K562 (cell line): Measurements from ENCODE around the gene ADAMTS2. TPM values are rescaled to one million over a fixed set of nuclear protein-coding genes. Genes with fewer than 3 reads are reported as not detected.

Source experiments
- ATAC-seq: fragments of 200-7000 bp; cut with Tn5 transposase; 3 replicates; pipeline ENCODE4 v1.9.1; 2020; ENCODE audit warnings: moderate library complexity
- BruUV-seq: library from RNA; stranded (reverse); fragments of 400-500 nt; replicated peaks from 2 replicates; lab custom pipeline; 2021; lab: Mats Ljungman, UMichigan
- CTCF ChIA-PET: fragments of 300-600 bp; formaldehyde crosslinking; extraction: SDS; loops from one replicate; lab custom pipeline; 2021; ENCODE audit warnings: low intra/inter-chr PET ratio; lab: Yijun Ruan, JAX
- POLR2A ChIA-PET: fragments of 300-600, 350-650 bp; sonication (Branson Sonifier 250); formaldehyde crosslinking; extraction: SDS; loops from one replicate; lab custom pipeline; 2021; ENCODE audit warnings: antibody characterized with exemption, inconsistent platforms; lab: Yijun Ruan, JAX
- DNase-seq, 4 experiments: peaks; one replicate each; pipeline versions ENCODE4 v3.0.0 to v3.0.0-alpha.2; 2011 to 2018; ENCODE audit warnings: low spot score in 3 of 4, mixed read lengths in 3 of 4; ENCODE audit errors: extremely low read depth in 1 of 4
- FAIRE-seq: peaks from 2 replicates; lab custom pipeline; 2011; peaks lifted over from hg19 to GRCh38; lab: Jason Lieb, UNC
- H2AFZ ChIP-seq: 2 replicates; pipeline ENCODE4 v1.6.0; 2011; ENCODE audit warnings: low read depth, low read length, control low read depth, inconsistent platforms
- H3K27ac ChIP-seq: fragments of 200-600 bp; 3 replicates; pipeline ENCODE4 v1.8.0; 2011; ENCODE audit warnings: low read depth, mild to moderate bottlenecking, control low read depth, inconsistent platforms, low read length, moderate library complexity, mixed read lengths; ENCODE audit errors: extremely low read depth
- H3K27me3 ChIP-seq, 2 experiments: fragments of 300-600 bp in 1 of 2; 2 replicates in 1 of 2; 3 replicates in 1 of 2; pipeline versions ENCODE4 v1.6.0 to v1.8.0; 2011; ENCODE audit warnings: inconsistent platforms in 2 of 2, low read length in 2 of 2, mild to moderate bottlenecking in 1 of 2, mixed read lengths in 1 of 2, moderate library complexity in 1 of 2; ENCODE audit not compliant: control insufficient read depth in 2 of 2, insufficient read depth in 2 of 2
- H3K36me3 ChIP-seq: fragments of 300-600 bp; 3 replicates; pipeline ENCODE4 v1.8.0; 2011; ENCODE audit warnings: mild to moderate bottlenecking, low read length, inconsistent platforms; ENCODE audit not compliant: control insufficient read depth, insufficient read depth
- H3K4me1 ChIP-seq, 2 experiments: fragments of 200-600 bp in 1 of 2; replicated peaks in 1 of 2; 2 replicates in 1 of 2; 3 replicates in 1 of 2; pipeline versions ENCODE4 v1.5.1 to v1.8.0; 2011; ENCODE audit warnings: inconsistent platforms in 2 of 2, low read length in 2 of 2, mild to moderate bottlenecking in 1 of 2, mixed read lengths in 1 of 2, moderate library complexity in 1 of 2; ENCODE audit not compliant: control insufficient read depth in 2 of 2, insufficient read depth in 2 of 2
- H3K4me2 ChIP-seq: 2 replicates; pipeline ENCODE4 v1.6.1; 2011; ENCODE audit warnings: low read length, control low read depth, inconsistent platforms, mixed read lengths; ENCODE audit not compliant: insufficient read depth
- H3K4me3 ChIP-seq: fragments of 200-600 bp; sonication (generic), shearing (Covaris generic); 2 replicates; pipeline ENCODE4 v1.5.1; 2016; ENCODE audit warnings: control low read depth, inconsistent platforms
- H3K79me2 ChIP-seq: fragments of 200-600 bp; 3 replicates; pipeline ENCODE4 v1.8.0; 2011; ENCODE audit warnings: low read length, inconsistent platforms; ENCODE audit not compliant: control insufficient read depth, insufficient read depth
- H3K9ac ChIP-seq, 2 experiments: 2 replicates each; pipeline versions ENCODE4 v1.6.0 to v1.6.1; 2011; ENCODE audit warnings: low read depth in 2 of 2, low read length in 2 of 2, control low read depth in 1 of 2, inconsistent platforms in 1 of 2, mild to moderate bottlenecking in 1 of 2, mixed read lengths in 1 of 2; ENCODE audit not compliant: insufficient read depth in 1 of 2
- H3K9me1 ChIP-seq: one replicate; pipeline ENCODE4 v1.6.0; 2011; ENCODE audit warnings: inconsistent platforms, mild to moderate bottlenecking, low read length, moderate library complexity; ENCODE audit not compliant: control insufficient read depth, insufficient read depth
- H3K9me3 ChIP-seq: replicated peaks from 2 replicates; pipeline ENCODE4 v1.5.1; 2011; ENCODE audit warnings: low read depth, low read length, inconsistent platforms; ENCODE audit not compliant: control insufficient read depth, insufficient read depth
- H4K20me1 ChIP-seq: replicated peaks from 2 replicates; pipeline ENCODE4 v1.6.1; 2011; ENCODE audit warnings: low read length, inconsistent platforms, mixed read lengths; ENCODE audit not compliant: control insufficient read depth, insufficient read depth
- CCAR2 ChIP-seq: fragments of 200-400 bp; formaldehyde crosslinking; IDR thresholded peaks from 2 replicates; pipeline ENCODE4 v1.6.1; 2017; ENCODE audit warnings: mild to moderate bottlenecking, low read depth, low read length
- E2F3 ChIP-seq: fragments of 250-450 bp; sonication (Bioruptor Pico); IDR thresholded peaks from 2 replicates; pipeline ENCODE4 v1.4.0; 2020; ENCODE audit warnings: mild to moderate bottlenecking
- HMG20B ChIP-seq: fragments of 250-450 bp; sonication (Bioruptor Pico); IDR thresholded peaks from 2 replicates; pipeline ENCODE4 v1.5.0; 2021; ENCODE audit warnings: mild to moderate bottlenecking
- KDM5B ChIP-seq: fragments of 200-600 bp; sonication (generic); IDR thresholded peaks from 2 replicates; pipeline ENCODE4 v1.6.1; 2012; ENCODE audit warnings: low read depth, mild to moderate bottlenecking, moderate library complexity, low read length, control low read depth, inconsistent platforms; ENCODE audit not compliant: insufficient replicate concordance
- PHF21A ChIP-seq: fragments of 450-650 bp; IDR thresholded peaks from 2 replicates; pipeline ENCODE4 v1.6.1; 2017; ENCODE audit warnings: low read depth, borderline replicate concordance
- PTBP1 ChIP-seq: fragments of 200-400 bp; formaldehyde crosslinking; IDR thresholded peaks from 2 replicates; pipeline ENCODE4 v1.6.1; 2017; ENCODE audit warnings: low read depth, low read length
- TAF7 ChIP-seq: fragments of 450-650 bp; IDR thresholded peaks from 2 replicates; pipeline ENCODE4 v1.6.1; 2016; ENCODE audit warnings: missing genetic modification characterization, missing compliant biosample characterization
- TBL1XR1 ChIP-seq, 2 experiments: IDR thresholded peaks; 2 replicates each; pipeline ENCODE4 v1.6.1; 2012; ENCODE audit warnings: improper control_type of control experiment in 2 of 2, low read length in 2 of 2, mild to moderate bottlenecking in 1 of 2
- TRIM24 ChIP-seq, 2 experiments: fragments of 450-650 bp; IDR thresholded peaks; 2 replicates each; pipeline ENCODE4 v1.6.1; 2016
- YY1 ChIP-seq, 3 experiments: IDR thresholded peaks; 2 replicates each; pipeline ENCODE4 v1.6.1; 2011; ENCODE audit warnings: low read length in 2 of 3, mild to moderate bottlenecking in 2 of 3, moderate library complexity in 2 of 3, borderline replicate concordance in 1 of 3, control low read depth in 1 of 3, low read depth in 1 of 3; ENCODE audit not compliant: insufficient read depth in 3 of 3, insufficient replicate concordance in 2 of 3, control insufficient read depth in 1 of 3, insufficient read length in 1 of 3; ENCODE audit errors: extremely low read depth in 1 of 3
- ZC3H4 ChIP-seq: sonication (generic); formaldehyde crosslinking; IDR thresholded peaks from 2 replicates; pipeline ENCODE4 v1.9.0; 2021; ENCODE audit warnings: missing genetic modification reagents, borderline replicate concordance
- ZNF224 ChIP-seq: sonication (generic); formaldehyde crosslinking; IDR thresholded peaks from 2 replicates; pipeline ENCODE4 v1.8.0; 2022; ENCODE audit warnings: mild to moderate bottlenecking, missing genetic modification reagents
- ZNF263 ChIP-seq: sonication (generic); formaldehyde crosslinking; IDR thresholded peaks from 2 replicates; pipeline ENCODE4 v1.8.0; 2022; ENCODE audit warnings: mild to moderate bottlenecking, missing genetic modification reagents, borderline replicate concordance
- WGBS: fragments of 100-300 bp; shearing (Covaris generic); methylation state at CpG from one replicate; pipeline ENCODE4 v1.1.6; 2016; ENCODE audit warnings: low coverage, mixed read lengths; ENCODE audit not compliant: insufficient coverage; ENCODE audit errors: missing lambda C conversion rate; 5-methylcytosine and 5-hydroxymethylcytosine counted together
- in situ Hi-C: fragments of 300-500 bp; cut with MboI; formaldehyde crosslinking; loops from 4 replicates; pipeline ENCODE4 v1.15.0; 2018; ENCODE audit warnings: inconsistent platforms, mixed read lengths
- intact Hi-C: fragments of 100-400 bp; cut with micrococcal nuclease; formaldehyde crosslinking; loops from 2 replicates; pipeline ENCODE4 v1.14.2; 2022
- polyA plus RNA-seq, 8 experiments: library from polyadenylated mRNA; depleted of rRNA in 4 of 8; stranded (reverse) in 5 of 8; unstranded in 3 of 8; fragments of >200 nt; fragmentation: Nextera tagmentation in 2 of 8; fragmentation: Illumina TruSeq in 1 of 8; extraction: Ambion mirVana in 2 of 8; extraction: Trizol in 1 of 8; gene quantifications; 2 replicates each; pipeline versions ENCODE4 v1.2.1 to v1.2.3, GENCODE V29; 2011 to 2014; ENCODE audit warnings: inconsistent platforms in 1 of 8, missing spikeins in 1 of 8
- total RNA-seq, 7 experiments: library from RNA; depleted of rRNA in 6 of 7; stranded (reverse); fragments of >200 nt in 6 of 7; fragmentation: Illumina TruSeq in 2 of 7; extraction: Trizol in 2 of 7; gene quantifications; 2 replicates each; pipeline versions ENCODE4 v1.2.1 to v1.2.3, GENCODE V29; 2011 to 2021; ENCODE audit warnings: low replicate concordance in 1 of 7
- TF ChIP-seq, protein P1 (sequence below): sonication (generic); formaldehyde crosslinking; IDR thresholded peaks from 2 replicates; pipeline ENCODE4 v1.8.0; 2022; ENCODE audit warnings: mild to moderate bottlenecking, missing genetic modification reagents
- TF ChIP-seq, protein P2 (sequence below): sonication (generic); formaldehyde crosslinking; IDR thresholded peaks from 2 replicates; pipeline ENCODE4 v1.8.1; 2022; ENCODE audit warnings: missing genetic modification reagents
- TF ChIP-seq, protein P3 (sequence below): sonication (generic); IDR thresholded peaks from 2 replicates; pipeline ENCODE4 v1.6.1; 2016

ADAMTS2 gene
- total and polyA plus RNA-seq, 9 of the 15 experiments (the other 6 are each of a cell fraction or from before 2014, with no cell fraction given): not detected

DNA sequence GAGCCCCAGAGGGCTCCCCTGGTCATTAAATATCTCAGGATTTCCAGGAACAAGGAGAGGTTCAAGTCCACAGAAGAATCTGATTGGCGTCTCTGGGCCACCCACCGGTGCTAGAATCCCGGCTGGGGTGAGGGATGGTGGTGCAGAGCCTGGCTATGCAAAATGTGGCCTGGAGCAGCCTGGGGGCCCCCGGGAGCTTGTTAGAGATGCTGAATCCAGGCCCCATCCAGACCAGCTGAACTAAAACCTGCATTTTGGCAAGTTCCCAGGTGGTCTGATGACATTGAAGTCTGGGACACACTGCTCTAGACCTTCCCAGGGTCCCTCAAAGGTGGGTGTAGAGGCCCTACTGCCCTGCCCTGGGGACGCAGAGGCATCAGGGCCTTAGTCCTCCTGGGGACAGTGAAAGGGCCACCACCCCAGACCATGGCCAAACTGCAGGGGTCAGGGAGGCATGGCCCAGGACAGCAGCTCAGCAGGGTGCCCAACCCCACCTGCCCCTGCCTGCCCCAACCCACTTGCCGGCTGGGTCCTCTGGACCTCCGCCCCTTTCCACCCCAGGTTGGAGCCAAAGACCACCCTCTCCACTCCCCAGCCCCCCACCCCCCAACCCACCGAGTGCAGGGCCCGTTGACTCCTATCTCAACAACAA, 34.7 kb downstream of the ADAMTS2 start (continued):
- TF ChIP-seq YY1 (IDR thresholded peaks at IDR 0.05; ENCODE audit: borderline replicate concordance in 1 of 3, control insufficient read depth in 1 of 3, extremely low read depth in 1 of 3, insufficient read depth in 3 of 3, insufficient read length in 1 of 3, insufficient replicate concordance in 2 of 3, low read depth in 1 of 3, low read length in 2 of 3) (no peak), PTBP1 (no peak), HMG20B (CRISPR knock-in tag) (no peak), ZNF263 (no peak), PHF21A (no peak), KDM5B (no peak)

DNA sequence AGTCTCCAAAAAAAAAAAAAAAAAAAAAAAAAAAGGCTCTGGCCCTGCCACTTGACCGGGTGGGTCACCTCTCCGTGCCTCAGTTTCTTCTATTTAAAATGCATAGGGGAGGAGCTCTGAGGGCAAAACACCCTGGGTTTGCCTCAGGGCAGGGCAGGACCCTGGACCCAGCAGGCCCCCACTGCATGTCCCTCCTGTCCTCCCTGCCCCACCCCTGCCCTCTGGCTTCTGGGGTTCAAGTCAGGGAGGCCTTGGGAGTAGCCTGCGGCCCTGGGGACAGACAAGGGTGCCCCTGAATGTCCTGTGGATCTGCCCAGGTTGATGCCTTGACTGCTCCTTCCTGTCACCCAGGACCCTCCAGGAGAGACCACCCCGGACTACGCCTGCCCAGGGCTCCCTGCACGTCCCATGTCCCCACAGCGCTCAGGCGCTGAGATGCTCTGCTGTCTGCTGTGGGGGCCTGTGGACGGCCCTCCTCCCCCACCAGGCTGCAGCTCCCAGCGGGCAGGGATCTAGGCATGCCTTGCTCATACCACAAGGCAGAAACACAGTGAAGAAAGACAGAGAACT, 35.4 kb downstream of the ADAMTS2 start:
- Histone ChIP-seq H3K4me3 (no peak overlapping the region), H3K79me2 (no peaks in the 10 kb centered on the region), H3K9me1 (no peaks in the 10 kb centered on the region), H4K20me1 (no peaks in the 10 kb centered on the region), H3K27ac (no peak overlapping the region), H3K9ac (no peak overlapping the region), H3K27me3 (peaks cover 8 to 55% of the 10 kb centered on the region in 2 experiments; a peak in 4 of 5 replicates), H3K36me3 (no peaks in the 10 kb centered on the region), H3K4me1 (peaks cover 0 to 7% of the 10 kb centered on the region in 2 experiments; a peak in 1 of 5 replicates), H3K9me3 (no peaks in the 10 kb centered on the region), H2AFZ (no peak overlapping the region), H3K4me2 (no peak overlapping the region)
- intact Hi-C loops: no loop called here
- POLR2A ChIA-PET: no interaction called here
- DNase-seq: no peak
- ATAC-seq: no peak
- CTCF ChIA-PET: no interaction called here
- no peak for FAIRE-seq
- WGBS: 0% methylated on average over 8 of the region's 10 CpGs
- BruUV-seq: no TSS peak
- in situ Hi-C loops: no loop called here
- no peak for TF ChIP-seq CCAR2
- TF ChIP-seq E2F3 (CRISPR knock-in tag): no peak
- TF ChIP-seq TRIM24 (IDR thresholded peaks at IDR 0.05): no peak
- TF ChIP-seq, protein P1, sequence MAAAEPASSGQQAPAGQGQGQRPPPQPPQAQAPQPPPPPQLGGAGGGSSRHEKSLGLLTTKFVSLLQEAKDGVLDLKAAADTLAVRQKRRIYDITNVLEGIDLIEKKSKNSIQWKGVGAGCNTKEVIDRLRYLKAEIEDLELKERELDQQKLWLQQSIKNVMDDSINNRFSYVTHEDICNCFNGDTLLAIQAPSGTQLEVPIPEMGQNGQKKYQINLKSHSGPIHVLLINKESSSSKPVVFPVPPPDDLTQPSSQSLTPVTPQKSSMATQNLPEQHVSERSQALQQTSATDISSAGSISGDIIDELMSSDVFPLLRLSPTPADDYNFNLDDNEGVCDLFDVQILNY (CRISPR knock-in tag): no peak
- TF ChIP-seq ZC3H4 (CRISPR knock-in tag): no peak
- no peak for TF ChIP-seq TBL1XR1 (IDR thresholded peaks at IDR 0.05; ENCODE audit: low read length in 2 of 2)
- TF ChIP-seq TAF7: no peak
- TF ChIP-seq, protein P2, sequence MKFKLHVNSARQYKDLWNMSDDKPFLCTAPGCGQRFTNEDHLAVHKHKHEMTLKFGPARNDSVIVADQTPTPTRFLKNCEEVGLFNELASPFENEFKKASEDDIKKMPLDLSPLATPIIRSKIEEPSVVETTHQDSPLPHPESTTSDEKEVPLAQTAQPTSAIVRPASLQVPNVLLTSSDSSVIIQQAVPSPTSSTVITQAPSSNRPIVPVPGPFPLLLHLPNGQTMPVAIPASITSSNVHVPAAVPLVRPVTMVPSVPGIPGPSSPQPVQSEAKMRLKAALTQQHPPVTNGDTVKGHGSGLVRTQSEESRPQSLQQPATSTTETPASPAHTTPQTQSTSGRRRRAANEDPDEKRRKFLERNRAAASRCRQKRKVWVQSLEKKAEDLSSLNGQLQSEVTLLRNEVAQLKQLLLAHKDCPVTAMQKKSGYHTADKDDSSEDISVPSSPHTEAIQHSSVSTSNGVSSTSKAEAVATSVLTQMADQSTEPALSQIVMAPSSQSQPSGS (CRISPR knock-in tag): no peak
- no peak for TF ChIP-seq ZNF224 (CRISPR knock-in tag)
- TF ChIP-seq, protein P3, sequence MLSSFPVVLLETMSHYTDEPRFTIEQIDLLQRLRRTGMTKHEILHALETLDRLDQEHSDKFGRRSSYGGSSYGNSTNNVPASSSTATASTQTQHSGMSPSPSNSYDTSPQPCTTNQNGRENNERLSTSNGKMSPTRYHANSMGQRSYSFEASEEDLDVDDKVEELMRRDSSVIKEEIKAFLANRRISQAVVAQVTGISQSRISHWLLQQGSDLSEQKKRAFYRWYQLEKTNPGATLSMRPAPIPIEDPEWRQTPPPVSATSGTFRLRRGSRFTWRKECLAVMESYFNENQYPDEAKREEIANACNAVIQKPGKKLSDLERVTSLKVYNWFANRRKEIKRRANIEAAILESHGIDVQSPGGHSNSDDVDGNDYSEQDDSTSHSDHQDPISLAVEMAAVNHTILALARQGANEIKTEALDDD: no peak
